IPS-NIHi7 (cell line): Measurements from ENCODE around the gene RFX4.
"Not testable (repeated sequence)": the region's sequence is repeated elsewhere in the genome, so short reads cannot be mapped to it uniquely, and the experiment has no call there.

Source experiments
- DNase-seq: peaks from one replicate; pipeline ENCODE4 v3.0.0; 2012; ENCODE audit warnings: mixed read lengths; ENCODE audit errors: extremely low spot score

The RFX4 gene

DNA sequence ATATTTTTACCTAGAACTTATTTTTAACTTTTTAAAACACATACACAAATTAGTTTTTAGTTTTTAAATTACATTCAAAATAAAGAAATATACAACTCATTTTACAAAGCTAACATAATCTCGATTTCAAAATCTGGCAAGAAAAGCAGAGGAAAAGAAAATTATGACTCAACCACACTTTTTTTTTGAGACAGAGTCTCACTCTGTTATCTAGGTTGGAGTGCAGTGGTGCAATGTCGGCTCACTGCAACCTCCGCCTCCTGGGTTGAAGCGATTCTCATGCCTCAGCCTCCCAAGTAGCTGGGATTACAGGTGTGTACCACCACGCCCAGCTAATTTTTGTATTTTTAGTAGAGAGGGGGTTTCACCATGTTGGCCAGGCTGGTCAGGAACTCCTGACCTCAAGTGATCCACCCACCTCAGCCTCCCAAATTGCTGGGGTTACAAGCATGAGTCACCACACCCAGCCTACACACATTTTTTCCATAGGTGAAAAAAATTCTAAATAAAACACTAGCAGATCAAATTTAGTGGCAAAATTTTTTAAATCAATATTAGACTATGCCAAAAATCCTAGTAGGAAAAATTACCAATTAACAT, 143.9 kb downstream of the RFX4 start:
- DNase-seq: not testable (repeated sequence)

- DNase-seq: no peak
Measured at GRCh38 chr12:106729611-106730010, 146.8 kb downstream of the RFX4 start.

- DNase-seq: no peak
Measured at GRCh38 chr12:106732890-106733289, 150.1 kb downstream of the RFX4 start.

- no peak for DNase-seq
Measured at GRCh38 chr12:106733660-106734059, 150.9 kb downstream of the RFX4 start.

GRCh38 chr12:106736051-106736957, 153.5 kb downstream of the RFX4 start:
- no peak for DNase-seq

- DNase-seq: no peak
Measured at GRCh38 chr12:106739318-106739717, 156.5 kb downstream of the RFX4 start.

DNA sequence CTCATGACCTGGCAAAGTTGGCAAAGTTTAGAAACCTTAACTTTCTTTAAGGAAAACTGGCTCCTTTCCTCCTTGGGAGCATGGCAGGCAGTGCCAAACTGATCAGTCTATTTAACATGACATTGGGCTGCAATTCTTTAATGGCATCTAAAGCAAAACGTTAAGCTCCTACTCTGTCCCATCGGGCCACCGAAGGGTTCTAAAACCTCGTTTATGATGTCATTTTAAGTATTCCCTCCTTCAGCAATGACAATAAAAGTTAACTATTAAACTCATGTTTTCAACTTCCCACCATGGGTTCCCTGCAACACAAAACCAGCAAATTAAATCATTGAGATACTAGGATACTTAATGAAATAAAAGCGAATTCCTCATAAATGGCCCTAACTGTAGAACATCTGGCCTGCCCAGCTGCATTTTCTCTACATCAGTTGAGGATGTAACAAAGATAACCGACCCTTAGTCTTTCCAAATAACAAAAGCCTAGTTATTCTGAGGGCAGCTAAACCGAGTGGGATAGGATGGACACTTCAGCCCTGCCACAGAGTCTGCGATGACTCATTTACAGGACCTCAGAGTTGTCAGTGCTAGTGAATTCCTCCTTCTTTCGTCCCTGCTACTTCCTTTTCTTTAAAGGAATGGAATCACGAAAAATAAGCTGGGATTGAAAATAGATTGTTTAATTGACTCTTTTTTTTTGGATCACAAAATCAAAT, 157.2 kb downstream of the RFX4 start:
- peak; percentile 54 for DNase-seq

GRCh38 chr12:106740818-106741217, 158.0 kb downstream of the RFX4 start:
- DNase-seq: no peak

DNA sequence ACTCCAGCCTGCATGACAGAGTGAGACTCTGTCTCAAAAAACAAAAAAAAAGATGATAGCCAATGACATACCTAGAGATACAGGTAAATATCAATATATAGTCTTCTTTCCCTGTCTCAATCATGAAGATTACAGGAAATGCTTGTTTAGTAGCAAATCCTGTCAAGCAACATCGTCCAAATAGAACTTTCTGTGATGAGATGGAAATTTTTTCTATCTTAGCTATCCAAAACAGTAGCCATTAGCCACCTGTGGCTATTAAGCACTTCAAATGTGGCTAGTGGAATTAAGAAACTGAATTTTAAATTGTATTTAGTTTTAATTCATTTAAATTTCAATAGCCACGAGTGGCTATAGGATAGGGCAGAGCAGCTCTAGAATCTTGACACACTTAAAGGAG, 158.4 kb downstream of the RFX4 start:
- DNase-seq: no peak

GRCh38 chr12:106743270-106743988, 160.6 kb downstream of the RFX4 start:
- no peak for DNase-seq

DNA sequence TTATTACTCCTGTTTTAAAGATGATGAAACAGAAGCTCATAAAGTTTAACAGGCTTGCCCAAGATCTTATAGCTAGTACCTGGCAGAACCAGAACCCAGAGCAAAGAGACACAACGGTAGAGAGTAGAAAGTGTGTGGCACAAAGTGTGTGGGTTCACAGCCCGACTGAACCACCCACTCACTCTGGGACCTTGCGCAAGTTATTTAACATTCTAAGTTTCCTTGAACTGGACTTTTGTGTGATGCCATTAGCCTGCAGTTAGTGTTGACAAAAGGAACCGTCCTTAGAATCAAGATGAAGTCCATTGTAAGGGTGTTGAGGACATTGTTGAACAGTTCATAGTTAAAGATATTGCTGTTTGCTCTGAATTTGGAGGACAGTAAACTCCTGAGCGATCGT, 161.8 kb downstream of the RFX4 start:
- DNase-seq: no peak

DNA sequence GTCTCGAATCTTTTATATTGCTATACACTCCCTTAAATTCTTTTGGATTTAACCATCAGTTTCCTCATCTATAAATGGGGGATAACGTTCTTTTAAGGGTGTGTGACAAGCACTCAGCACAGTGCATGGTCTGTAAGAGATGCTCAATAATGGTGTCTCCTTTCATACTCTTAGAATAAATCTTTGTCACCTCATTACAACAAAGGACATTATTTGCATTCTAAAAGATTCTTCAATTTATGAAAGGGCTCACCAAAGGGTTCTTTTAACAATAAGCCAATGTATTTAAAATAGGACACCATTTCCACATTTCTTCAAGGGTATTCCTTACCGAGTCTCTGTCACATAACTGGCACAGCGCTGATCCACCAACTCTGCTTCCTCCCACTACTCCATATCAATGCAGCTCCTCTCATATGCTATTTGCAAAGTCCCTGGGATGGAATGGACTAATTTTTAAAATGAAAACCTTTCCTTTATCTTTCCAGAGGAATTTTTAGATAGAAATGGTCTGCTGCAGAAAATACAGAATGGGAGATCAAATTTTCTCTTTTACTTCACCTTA, 162.5 kb downstream of the RFX4 start:
- DNase-seq: no peak

GRCh38 chr12:106747973-106748436, 165.2 kb downstream of the RFX4 start:
- DNase-seq: no peak

DNA sequence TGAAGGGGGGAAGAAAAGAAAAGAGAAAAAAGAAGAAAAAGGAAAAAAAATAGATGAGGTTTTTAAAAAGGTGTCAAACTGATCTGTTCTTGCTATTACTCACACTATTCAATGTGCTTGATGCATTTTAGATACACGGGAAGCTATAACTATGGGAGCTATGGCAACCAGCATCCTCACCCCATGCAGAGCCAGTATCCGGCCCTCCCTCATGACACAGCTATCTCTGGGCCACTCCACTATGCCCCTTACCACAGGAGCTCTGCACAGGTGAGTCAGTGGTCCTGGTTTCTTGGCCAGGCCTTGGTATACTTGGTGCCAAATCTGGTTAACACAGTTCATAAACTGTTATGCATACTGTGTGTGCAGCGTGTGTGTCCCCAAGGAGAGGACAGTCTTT, 167.7 kb downstream of the RFX4 start:
- no peak for DNase-seq

DNA sequence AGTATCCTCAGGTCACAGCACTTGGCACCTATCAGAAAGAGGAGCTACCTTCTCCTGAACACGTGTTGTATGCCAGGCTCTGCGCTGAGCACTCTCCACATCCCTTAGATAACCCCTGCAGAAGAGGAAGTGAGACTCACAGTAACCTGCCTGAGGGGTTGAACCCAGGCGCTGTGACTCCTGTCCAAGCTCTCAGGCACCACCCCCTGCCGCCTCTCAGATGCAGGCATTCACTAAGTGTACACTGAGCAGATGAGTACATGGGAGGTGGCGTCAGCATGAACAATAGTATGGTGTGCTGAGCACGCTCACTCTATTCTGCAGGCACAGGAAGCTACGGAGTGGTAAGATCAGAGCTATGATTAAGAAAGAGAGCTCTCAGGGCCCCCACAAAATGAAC, 170.7 kb downstream of the RFX4 start:
- no peak for DNase-seq

DNA sequence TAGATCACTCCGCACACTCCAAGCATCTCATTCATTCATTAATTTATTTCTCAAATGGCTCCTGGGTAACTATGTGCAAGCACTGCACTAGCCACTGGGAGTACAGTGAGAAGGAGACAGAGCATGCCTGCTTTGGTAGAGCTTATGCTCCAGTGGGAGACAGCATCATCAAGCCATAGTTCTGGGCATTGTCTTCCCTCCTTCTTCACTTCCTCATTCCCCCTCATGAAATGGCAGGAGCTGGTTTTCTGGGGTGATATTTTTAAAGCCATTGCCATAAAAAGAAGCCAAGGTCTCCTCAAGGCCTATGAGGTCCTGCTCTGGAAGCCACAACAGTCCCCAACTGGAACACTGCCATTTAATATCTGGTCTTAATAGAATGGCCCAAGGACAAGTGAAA, 171.5 kb downstream of the RFX4 start:
- no peak for DNase-seq

DNA sequence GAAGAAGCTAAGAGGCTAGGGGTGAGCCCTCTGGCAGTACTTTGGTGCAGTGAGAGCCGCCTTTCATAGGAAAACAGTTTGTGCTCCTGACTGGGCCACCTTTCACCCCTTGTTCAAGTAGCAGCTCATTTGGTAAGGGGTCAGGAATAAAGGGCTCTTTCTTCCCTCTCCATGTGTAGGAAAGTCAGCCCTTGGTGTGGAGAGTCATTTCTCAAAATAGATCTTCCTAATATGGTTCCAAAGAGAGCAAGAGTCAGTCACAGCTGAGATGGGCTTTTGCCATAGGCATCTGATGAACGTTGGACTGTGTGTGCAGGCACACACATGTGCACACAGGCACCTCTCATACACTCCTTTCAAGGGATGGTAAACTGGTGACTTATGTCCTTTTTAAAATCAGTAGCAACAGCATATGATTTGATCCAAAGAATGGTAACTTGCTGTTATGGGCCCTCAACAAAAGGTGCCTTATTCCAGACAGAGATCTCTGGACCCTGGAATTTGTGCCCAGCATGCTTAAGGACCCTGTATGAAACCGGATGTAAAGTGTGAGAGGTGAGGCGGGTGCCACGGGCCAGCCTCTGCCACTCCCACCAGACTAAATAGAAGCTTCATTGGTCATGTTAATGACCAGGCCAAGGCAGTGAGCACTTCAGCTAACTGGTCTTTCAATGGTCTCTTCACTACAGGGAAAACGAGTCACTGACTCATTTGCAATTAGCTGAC, 175.0 kb downstream of the RFX4 start:
- DNase-seq: no peak

DNA sequence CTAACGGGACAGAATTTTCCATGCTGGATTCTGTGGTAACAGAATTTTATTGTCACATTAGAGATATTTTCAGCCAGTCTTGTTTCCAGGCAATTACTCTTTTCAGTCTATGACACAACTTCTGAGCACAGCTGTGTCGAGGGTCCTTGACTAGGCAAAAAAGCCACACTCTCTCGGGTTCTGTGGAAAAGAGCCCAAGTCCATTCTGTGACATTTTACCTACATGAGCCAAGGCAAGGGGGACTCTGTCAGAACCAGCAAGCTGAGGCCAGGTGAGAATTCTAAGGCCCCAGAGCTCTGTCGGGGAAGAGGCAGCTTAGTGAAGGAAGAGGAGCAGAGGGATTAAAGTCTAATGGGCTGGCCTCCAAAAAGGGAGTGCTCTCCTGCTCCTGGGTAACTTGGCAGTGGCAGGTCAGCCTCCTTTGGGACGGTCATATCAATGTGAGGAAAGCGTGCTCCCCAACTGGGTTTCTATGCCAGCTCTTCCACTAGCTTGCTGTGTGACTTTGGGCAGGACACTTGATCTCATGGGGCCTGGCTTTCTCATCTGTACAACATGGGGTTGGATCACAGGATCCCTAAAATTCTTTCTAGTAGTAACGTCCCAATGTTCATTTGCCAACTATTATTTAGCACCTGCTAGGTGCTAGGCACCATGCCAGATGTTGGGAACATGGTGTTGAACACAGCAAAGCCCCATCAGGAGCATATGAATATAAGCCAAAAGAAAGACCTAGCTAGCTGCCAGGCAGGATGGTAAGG, 175.7 kb downstream of the RFX4 start:
- DNase-seq: no peak

DNA sequence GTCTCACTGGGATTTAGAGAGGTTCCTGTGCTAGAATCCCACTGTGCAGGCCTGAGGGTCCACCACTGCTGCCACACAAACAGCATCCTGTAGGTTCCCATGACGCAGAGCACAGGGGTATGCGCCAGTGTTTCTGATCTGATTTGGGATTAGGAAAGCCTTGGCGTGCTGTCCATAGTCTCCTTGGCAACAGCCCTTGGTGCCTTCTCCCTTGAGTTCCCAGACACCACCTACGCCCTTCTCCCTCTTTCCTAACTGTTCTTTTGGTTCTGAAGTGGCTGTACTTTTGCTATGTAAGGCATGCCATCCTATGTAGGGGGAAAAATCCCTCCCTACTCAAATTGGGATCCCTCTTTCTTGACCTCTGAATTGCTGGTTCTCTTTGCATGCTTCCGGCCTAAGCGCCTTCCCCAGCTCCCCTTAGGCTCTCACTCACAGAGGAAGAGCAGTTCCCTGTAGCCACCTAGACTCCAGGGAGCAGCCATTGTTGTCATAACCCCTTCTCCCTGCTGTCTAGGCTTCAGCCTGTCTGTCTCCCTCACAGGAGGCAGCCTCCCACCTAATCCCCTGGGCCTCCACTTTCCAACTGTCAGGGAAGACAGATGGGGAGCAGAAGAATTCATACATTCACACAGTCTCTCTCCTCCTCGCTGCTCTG, 176.9 kb downstream of the RFX4 start:
- no peak for DNase-seq

DNA sequence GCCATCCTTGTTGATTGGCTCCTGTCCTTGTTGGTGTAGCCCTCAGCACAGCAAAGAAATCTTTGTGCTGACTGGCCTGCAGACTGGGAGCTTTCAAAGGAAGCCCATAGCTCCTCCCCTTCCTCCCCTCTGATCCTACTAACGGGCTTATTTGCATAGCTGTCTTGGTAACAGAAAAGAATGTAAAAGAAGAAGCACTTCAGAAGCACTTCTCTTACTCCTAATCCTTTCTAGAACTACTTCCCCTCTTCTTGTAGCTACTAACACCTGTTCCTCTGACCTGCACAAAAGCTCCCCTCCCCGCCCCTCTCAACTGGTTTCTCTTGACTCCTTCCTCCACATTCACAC, 177.4 kb downstream of the RFX4 start:
- DNase-seq: peak; percentile 70
